H1 (cell line): ENCODE data around the gene MEGF11. TPM values are rescaled to one million over a fixed set of nuclear protein-coding genes. Genes with fewer than 3 reads are reported as not detected.
A peak's percentile ranks its signal among the peaks of the same experiment; 100 is the strongest.

ENCODE experiments used
- ASH2L ChIP-seq: fragments of 200-600, 300-600 bp; sonication (generic); IDR thresholded peaks from one replicate; pipeline ENCODE4 v1.7.1; 2017; ENCODE audit warnings: low read length
- ATF3 ChIP-seq: IDR thresholded peaks from 2 replicates; pipeline ENCODE4 v1.6.1; 2011; ENCODE audit warnings: low read depth, mild to moderate bottlenecking, low read length; ENCODE audit not compliant: insufficient read depth
- BCL11A ChIP-seq, 2 experiments: IDR thresholded peaks; one replicate each; pipeline ENCODE4 v1.6.1; 2011; ENCODE audit warnings: low read depth in 2 of 2, low read length in 2 of 2, mild to moderate bottlenecking in 2 of 2
- BRCA1 ChIP-seq: IDR thresholded peaks from 2 replicates; pipeline ENCODE4 v1.6.1; 2012; ENCODE audit warnings: low read depth, low read length, improper control_type of control experiment
- CHD2 ChIP-seq: IDR thresholded peaks from 2 replicates; pipeline ENCODE4 v1.6.1; 2012; ENCODE audit warnings: low read length, improper control_type of control experiment
- CTBP2 ChIP-seq: IDR thresholded peaks from 2 replicates; pipeline ENCODE4 v1.7.0; 2011; ENCODE audit warnings: borderline replicate concordance, mild to moderate bottlenecking, moderate library complexity, mixed read lengths, low read length; ENCODE audit not compliant: insufficient read depth, insufficient read length
- EZH2 ChIP-seq: fragments of 200-600 bp; sonication (generic); IDR thresholded peaks from 2 replicates; pipeline ENCODE4 v1.7.1; 2012; ENCODE audit warnings: low read depth, mild to moderate bottlenecking, moderate library complexity, low read length, inconsistent platforms; ENCODE audit not compliant: severe bottlenecking
- HDAC6 ChIP-seq: IDR thresholded peaks from one replicate; pipeline ENCODE4 v1.7.1; 2012; ENCODE audit warnings: low read depth, mild to moderate bottlenecking, inconsistent platforms, low read length, moderate library complexity
- KDM1A ChIP-seq: fragments of 200-600, 300-600 bp; sonication (generic); IDR thresholded peaks from 2 replicates; pipeline ENCODE4 v1.7.1; 2016; ENCODE audit warnings: mild to moderate bottlenecking, low read length, borderline replicate concordance
- KDM5A ChIP-seq: fragments of 200-600 bp; IDR thresholded peaks from 2 replicates; pipeline ENCODE4 v1.7.1; 2012; ENCODE audit warnings: mild to moderate bottlenecking, low read length, inconsistent platforms, mixed read lengths
- MAFK ChIP-seq: IDR thresholded peaks from 2 replicates; pipeline ENCODE4 v1.6.1; 2012; ENCODE audit warnings: low read depth, mild to moderate bottlenecking, improper control_type of control experiment, low read length
- POLR2A ChIP-seq, 2 experiments: IDR thresholded peaks; 1 replicate in 1 of 2; 2 replicates in 1 of 2; pipeline ENCODE4 v1.6.1; 2011; ENCODE audit warnings: low read depth in 2 of 2, low read length in 2 of 2, mild to moderate bottlenecking in 2 of 2; ENCODE audit errors: control extremely low read depth in 1 of 2
- RNF2 ChIP-seq: fragments of 200-900, 300-1000 bp; sonication (generic); IDR thresholded peaks from 2 replicates; pipeline ENCODE4 v1.7.1; 2016; ENCODE audit warnings: borderline replicate concordance, low read depth, mild to moderate bottlenecking, antibody characterized with exemption, low read length; ENCODE audit not compliant: poor library complexity, severe bottlenecking; ENCODE audit errors: missing control alignments
- RXRA ChIP-seq: IDR thresholded peaks from 2 replicates; pipeline ENCODE4 v1.6.1; 2011; ENCODE audit warnings: low read depth, mild to moderate bottlenecking, low read length, moderate library complexity; ENCODE audit not compliant: insufficient read depth
- SRF ChIP-seq: IDR thresholded peaks from 2 replicates; pipeline ENCODE4 v1.6.1; 2011; ENCODE audit warnings: mild to moderate bottlenecking, low read depth, low read length, moderate library complexity
- SUZ12 ChIP-seq: fragments of 200-600 bp; sonication (generic); IDR thresholded peaks from 2 replicates; pipeline ENCODE4 v1.6.1; 2012; ENCODE audit warnings: mild to moderate bottlenecking, inconsistent platforms, low read length, moderate library complexity, mixed read lengths
- TBP ChIP-seq: IDR thresholded peaks from 2 replicates; pipeline ENCODE4 v1.6.1; 2011; ENCODE audit warnings: low read depth, low read length, improper control_type of control experiment
- TCF12 ChIP-seq: IDR thresholded peaks from 2 replicates; pipeline ENCODE4 v1.6.1; 2011; ENCODE audit warnings: low read depth, mild to moderate bottlenecking, low read length
- YY1 ChIP-seq: IDR thresholded peaks from 2 replicates; pipeline ENCODE4 v1.6.1; 2011; ENCODE audit warnings: low read depth, mild to moderate bottlenecking, low read length
- polyA plus RNA-seq, 7 experiments: library from polyadenylated mRNA; depleted of rRNA in 3 of 7; stranded (reverse) in 5 of 7; unstranded in 2 of 7; fragments of >200 nt in 5 of 7; fragments of 200-250 nt in 2 of 7; gene quantifications; 1 replicate in 5 of 7; 2 replicates in 1 of 7; 4 replicates in 1 of 7; pipeline versions ENCODE4 v1.2.1 to v1.2.3, GENCODE V29; 2011 to 2013; ENCODE audit warnings: missing spikeins in 2 of 7, mixed read lengths in 2 of 7
- total RNA-seq: library from RNA; stranded (reverse); fragmentation: NEBNext Ultra II Directional; extraction: Animal tissue kit (Norgen Biotek cat#: 25700); gene quantifications from 2 replicates; pipeline ENCODE4 v1.2.1, GENCODE V29; 2021
- TF ChIP-seq, protein P1 (sequence below), 3 experiments: IDR thresholded peaks; 1 replicate in 2 of 3; 2 replicates in 1 of 3; pipeline versions ENCODE4 v1.5.1 to v1.6.1; 2011; ENCODE audit warnings: low read length in 3 of 3, mild to moderate bottlenecking in 3 of 3, inconsistent platforms in 2 of 3, low read depth in 1 of 3, moderate library complexity in 1 of 3; ENCODE audit not compliant: insufficient read depth in 1 of 3; ENCODE audit errors: control extremely low read depth in 1 of 3
- TF ChIP-seq, protein P2 (sequence below): IDR thresholded peaks from 2 replicates; pipeline ENCODE4 v1.6.1; 2012; ENCODE audit warnings: inconsistent platforms

The MEGF11 gene
- total and polyA plus RNA-seq, 2 of the 8 experiments (the other 6 are each of a cell fraction or from before 2014, with no cell fraction given): 4.4 to 4.8 TPM

DNA sequence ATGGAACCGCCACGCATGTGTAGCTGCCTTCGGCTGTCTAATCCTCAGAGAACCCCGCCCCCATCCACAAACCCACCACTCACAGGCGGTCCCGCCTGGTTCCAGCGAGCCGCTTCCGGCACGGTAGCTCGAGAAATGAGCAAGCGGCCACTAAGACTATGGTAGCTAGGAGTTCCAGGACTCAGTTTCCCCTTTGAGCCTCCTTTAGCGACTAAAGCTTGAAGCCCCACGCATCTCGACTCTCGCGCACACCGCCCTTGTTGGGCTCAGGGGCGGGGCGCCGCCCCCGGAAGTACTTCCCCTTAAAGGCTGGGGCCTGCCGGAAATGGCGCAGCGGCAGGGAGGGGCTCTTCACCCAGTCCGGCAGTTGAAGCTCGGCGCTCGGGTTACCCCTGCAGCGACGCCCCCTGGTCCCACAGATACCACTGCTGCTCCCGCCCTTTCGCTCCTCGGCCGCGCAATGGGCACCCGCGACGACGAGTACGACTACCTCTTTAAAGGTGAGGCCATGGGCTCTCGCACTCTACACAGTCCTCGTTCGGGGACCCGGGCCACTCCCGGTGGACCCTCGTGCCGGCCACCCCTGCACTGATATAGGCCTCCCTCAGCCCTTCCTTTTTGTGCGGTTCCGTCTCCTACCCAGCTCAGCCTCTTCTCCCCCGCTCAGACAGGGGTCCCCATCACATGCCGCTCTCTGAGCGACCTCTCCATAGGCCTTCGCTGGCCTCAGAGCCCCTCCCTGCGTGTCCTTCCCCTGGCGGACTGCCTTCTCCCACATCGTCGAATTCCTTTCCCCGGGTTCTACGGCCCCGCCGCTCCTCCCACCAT lies 384.2 kb downstream of the MEGF11 start, which contains the start of gene RAB11A (continued):
- no peak for TF ChIP-seq BCL11A (IDR thresholded peaks at IDR 0.05; ENCODE audit: low read depth in 2 of 2, low read length in 2 of 2)
- TF ChIP-seq SRF: peak; percentile 41; the same call in 1 of the 2 replicates
- peak; percentile 95 to 99 for TF ChIP-seq POLR2A (IDR thresholded peaks at IDR 0.05; ENCODE audit: control extremely low read depth in 1 of 2, low read depth in 2 of 2, low read length in 2 of 2)
- peak; percentile 100 for TF ChIP-seq TBP
- no peak for TF ChIP-seq CHD2
- peak; percentile 100 for TF ChIP-seq ASH2L
- TF ChIP-seq BRCA1: no peak
- no peak for TF ChIP-seq ATF3
- TF ChIP-seq, protein P1, sequence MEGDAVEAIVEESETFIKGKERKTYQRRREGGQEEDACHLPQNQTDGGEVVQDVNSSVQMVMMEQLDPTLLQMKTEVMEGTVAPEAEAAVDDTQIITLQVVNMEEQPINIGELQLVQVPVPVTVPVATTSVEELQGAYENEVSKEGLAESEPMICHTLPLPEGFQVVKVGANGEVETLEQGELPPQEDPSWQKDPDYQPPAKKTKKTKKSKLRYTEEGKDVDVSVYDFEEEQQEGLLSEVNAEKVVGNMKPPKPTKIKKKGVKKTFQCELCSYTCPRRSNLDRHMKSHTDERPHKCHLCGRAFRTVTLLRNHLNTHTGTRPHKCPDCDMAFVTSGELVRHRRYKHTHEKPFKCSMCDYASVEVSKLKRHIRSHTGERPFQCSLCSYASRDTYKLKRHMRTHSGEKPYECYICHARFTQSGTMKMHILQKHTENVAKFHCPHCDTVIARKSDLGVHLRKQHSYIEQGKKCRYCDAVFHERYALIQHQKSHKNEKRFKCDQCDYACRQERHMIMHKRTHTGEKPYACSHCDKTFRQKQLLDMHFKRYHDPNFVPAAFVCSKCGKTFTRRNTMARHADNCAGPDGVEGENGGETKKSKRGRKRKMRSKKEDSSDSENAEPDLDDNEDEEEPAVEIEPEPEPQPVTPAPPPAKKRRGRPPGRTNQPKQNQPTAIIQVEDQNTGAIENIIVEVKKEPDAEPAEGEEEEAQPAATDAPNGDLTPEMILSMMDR (IDR thresholded peaks at IDR 0.05; ENCODE audit: control extremely low read depth in 1 of 3, insufficient read depth in 1 of 3, low read depth in 1 of 3, low read length in 3 of 3): peak; percentile 28 to 31 (median 30); a peak in 3 of 4 replicates
- no peak for TF ChIP-seq RXRA
- TF ChIP-seq TCF12: no peak
- TF ChIP-seq KDM5A: no peak
- TF ChIP-seq SUZ12: no peak
- no peak for TF ChIP-seq HDAC6
- TF ChIP-seq RNF2: no peak
- TF ChIP-seq MAFK: no peak
- TF ChIP-seq EZH2: no peak
- no peak for TF ChIP-seq KDM1A
- TF ChIP-seq, protein P2, sequence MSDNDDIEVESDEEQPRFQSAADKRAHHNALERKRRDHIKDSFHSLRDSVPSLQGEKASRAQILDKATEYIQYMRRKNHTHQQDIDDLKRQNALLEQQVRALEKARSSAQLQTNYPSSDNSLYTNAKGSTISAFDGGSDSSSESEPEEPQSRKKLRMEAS: peak; percentile 62
- 0 out of 2 replicates have a peak, but pooled peaks have one; percentile 48 for TF ChIP-seq YY1
- TF ChIP-seq CTBP2: no peak
